Endothelial cell of umbilical vein (primary cell): Measurements from ENCODE around the gene LSG1. TPM values are rescaled to one million over a fixed set of nuclear protein-coding genes. Genes with fewer than 3 reads are reported as not detected.
A peak's percentile ranks its signal among the peaks of the same experiment; 100 is the strongest.

ENCODE experiments used
- BruUV-seq: library from RNA; stranded (reverse); fragments of 400-500 nt; replicated peaks from 2 replicates; lab custom pipeline; 2021; lab: Mats Ljungman, UMichigan
- CTCF ChIA-PET: fragments of 300-600, 350-600 bp; sonication (Branson Sonifier 250); formaldehyde crosslinking; loops from one replicate; lab custom pipeline; 2021; ENCODE audit warnings: antibody characterized with exemption, inconsistent platforms; lab: Charles Lee
- POLR2A ChIA-PET: fragments of 300-600, 350-600 bp; sonication (Branson Sonifier 250); formaldehyde crosslinking; loops from one replicate; lab custom pipeline; 2021; ENCODE audit warnings: antibody characterized with exemption, inconsistent platforms; lab: Charles Lee
- DNase-seq: peaks from one replicate; pipeline ENCODE4 v3.0.0-alpha.2; 2011; ENCODE audit warnings: low read depth, low spot score
- FAIRE-seq: peaks from 2 replicates; lab custom pipeline; 2011; peaks lifted over from hg19 to GRCh38; lab: Jason Lieb, UNC
- H2AFZ ChIP-seq: 2 replicates; pipeline ENCODE4 v1.6.0; 2012; ENCODE audit warnings: low read depth, low read length, control low read depth, inconsistent platforms
- H3K27ac ChIP-seq: 2 replicates; pipeline ENCODE4 v1.5.1; 2011; ENCODE audit warnings: low read depth, mild to moderate bottlenecking, control low read depth, low read length, moderate library complexity; ENCODE audit not compliant: insufficient read depth
- H3K27me3 ChIP-seq, 2 experiments: 2 replicates each; pipeline versions ENCODE4 v1.6.0 to v1.6.1; 2011; ENCODE audit warnings: low read length in 2 of 2, mixed read lengths in 1 of 2; ENCODE audit not compliant: control insufficient read depth in 2 of 2, insufficient read depth in 2 of 2
- H3K36me3 ChIP-seq, 2 experiments: 2 replicates in 1 of 2; 3 replicates in 1 of 2; pipeline ENCODE4 v1.5.1; 2011; ENCODE audit warnings: low read length in 2 of 2, mild to moderate bottlenecking in 1 of 2, moderate library complexity in 1 of 2; ENCODE audit not compliant: control insufficient read depth in 2 of 2, insufficient read depth in 2 of 2; ENCODE audit errors: extremely low read depth in 1 of 2
- H3K4me1 ChIP-seq: 3 replicates; pipeline ENCODE4 v1.5.1; 2011; ENCODE audit warnings: mild to moderate bottlenecking, low read length; ENCODE audit not compliant: control insufficient read depth, insufficient read depth; ENCODE audit errors: extremely low read depth
- H3K4me2 ChIP-seq: 2 replicates; pipeline ENCODE4 v1.6.1; 2011; ENCODE audit warnings: low read length, control low read depth, mixed read lengths; ENCODE audit not compliant: insufficient read depth
- H3K4me3 ChIP-seq, 3 experiments: fragments of 200-600 bp in 1 of 3; sonication (generic), shearing (Covaris generic) in 1 of 3; replicated peaks in 1 of 3; 2 replicates each; pipeline ENCODE4 v1.5.1; 2011 to 2016; ENCODE audit warnings: control low read depth in 3 of 3, low read length in 3 of 3, mild to moderate bottlenecking in 2 of 3, inconsistent platforms in 1 of 3, low read depth in 1 of 3, moderate library complexity in 1 of 3; ENCODE audit not compliant: insufficient read depth in 1 of 3
- H3K79me2 ChIP-seq: 2 replicates; pipeline ENCODE4 v1.6.0; 2012; ENCODE audit warnings: low read length, inconsistent platforms; ENCODE audit not compliant: control insufficient read depth, insufficient read depth
- H3K9ac ChIP-seq: replicated peaks from 2 replicates; pipeline ENCODE3; 2011; ENCODE audit warnings: low read length, control low read depth; ENCODE audit not compliant: insufficient read depth; ENCODE audit errors: extremely low read depth
- H3K9me1 ChIP-seq: replicated peaks from 3 replicates; pipeline ENCODE4 v1.6.0; 2011; ENCODE audit warnings: mild to moderate bottlenecking, low read length; ENCODE audit not compliant: control insufficient read depth, insufficient read depth; ENCODE audit errors: extremely low read depth
- H3K9me3 ChIP-seq: replicated peaks from 2 replicates; pipeline ENCODE4 v1.5.1; 2012; ENCODE audit warnings: low read length, inconsistent platforms; ENCODE audit not compliant: control insufficient read depth, insufficient read depth
- H4K20me1 ChIP-seq: replicated peaks from 2 replicates; pipeline ENCODE3; 2011; ENCODE audit warnings: mild to moderate bottlenecking, low read length; ENCODE audit not compliant: control insufficient read depth, insufficient read depth; ENCODE audit errors: extremely low read depth
- CTCF ChIP-seq, 2 donors: IDR thresholded peaks; 1 replicate in 1 of 2; 2 replicates in 1 of 2; pipeline ENCODE4 v1.5.1; 2011; ENCODE audit warnings: low read length in 2 of 2, mild to moderate bottlenecking in 2 of 2, moderate library complexity in 2 of 2, control low read depth in 1 of 2, inconsistent platforms in 1 of 2, low read depth in 1 of 2; ENCODE audit not compliant: insufficient read depth in 1 of 2; ENCODE audit errors: extremely low read depth in 1 of 2
- EZH2 ChIP-seq: IDR thresholded peaks from 2 replicates; pipeline ENCODE4 v1.6.1; 2012; ENCODE audit warnings: borderline replicate concordance, low read depth, mild to moderate bottlenecking, moderate library complexity, low read length, inconsistent platforms; ENCODE audit not compliant: severe bottlenecking
- FOS ChIP-seq: IDR thresholded peaks from 2 replicates; pipeline ENCODE4 v1.6.1; 2011; ENCODE audit warnings: mild to moderate bottlenecking, low read length, moderate library complexity, borderline replicate concordance; ENCODE audit not compliant: insufficient read depth
- GATA2 ChIP-seq: IDR thresholded peaks from 2 replicates; pipeline ENCODE4 v1.7.0; 2011; ENCODE audit warnings: low read depth, mild to moderate bottlenecking, moderate library complexity, mixed read lengths, low read length; ENCODE audit not compliant: insufficient read length, insufficient read depth
- JUN ChIP-seq: IDR thresholded peaks from 2 replicates; pipeline ENCODE4 v1.6.1; 2011; ENCODE audit warnings: borderline replicate concordance, low read depth; ENCODE audit not compliant: insufficient read length, insufficient read depth
- MAX ChIP-seq: IDR thresholded peaks from 2 replicates; pipeline ENCODE4 v1.6.1; 2011; ENCODE audit not compliant: insufficient read depth, insufficient read length
- MYC ChIP-seq: IDR thresholded peaks from one replicate; pipeline ENCODE4 v1.6.1; 2011; ENCODE audit warnings: mild to moderate bottlenecking, low read depth, low read length
- POLR2A ChIP-seq: IDR thresholded peaks from 2 replicates; pipeline ENCODE4 v1.6.1; 2012; ENCODE audit warnings: low read depth, mild to moderate bottlenecking, control low read depth, low read length
- POLR2AphosphoS5 ChIP-seq: IDR thresholded peaks from 2 replicates; pipeline ENCODE4 v1.6.1; 2012; ENCODE audit warnings: low read depth, mild to moderate bottlenecking, control low read depth, low read length, moderate library complexity; ENCODE audit not compliant: insufficient read depth
- dilution Hi-C: fragments of 300-500 bp; cut with MboI; formaldehyde crosslinking; loops from one replicate; pipeline ENCODE4 v1.15.0; 2019; ENCODE audit warnings: low sequenced_read_pairs; ENCODE audit not compliant: extremely low pct_ligation_motif_present
- intact Hi-C: fragments of 100-400 bp; cut with micrococcal nuclease; formaldehyde crosslinking; loops from one replicate; pipeline ENCODE4 v1.10.0; 2022
- polyA plus RNA-seq, 4 experiments: library from polyadenylated mRNA; depleted of rRNA in 3 of 4; stranded (reverse) in 3 of 4; unstranded in 1 of 4; fragments of >200 nt; gene quantifications; 2 replicates each; pipeline versions ENCODE4 v1.2.1 to v1.2.3, GENCODE V29; 2011 to 2012; ENCODE audit warnings: missing spikeins in 1 of 4
- total RNA-seq: library from RNA; stranded (reverse); gene quantifications from 2 replicates; pipeline ENCODE4 v1.2.3, GENCODE V29; 2021

The LSG1 gene
- total and polyA plus RNA-seq, 2 donors (not counting 3 experiments of a cell fraction or from before 2014, with no cell fraction given) = 50.0 to 52.7 TPM

GRCh38 chr3:194609601-194610000 is 62.4 kb downstream of the LSG1 start:
- H3K79me2 ChIP-seq = no peaks in the 10 kb centered on the region
- no peaks in the 10 kb centered on the region for H4K20me1 ChIP-seq
- peaks cover 5 to 22% of the 10 kb centered on the region in 2 experiments for H3K36me3 ChIP-seq
- DNase-seq (no peak), FAIRE-seq (no peak)
- no peak overlapping the region for H3K4me3 ChIP-seq
- no peaks in the 10 kb centered on the region for H3K9me3 ChIP-seq
- H3K27me3 ChIP-seq = no peaks in the 10 kb centered on the region
- H3K9ac ChIP-seq = no peak overlapping the region
- no peaks in the 10 kb centered on the region for H3K4me1 ChIP-seq
- dilution Hi-C loops (no loop called here), intact Hi-C loops (no loop called here)
- ChIA-PET POLR2A (no interaction called here), CTCF (interaction anchor here (1.0 to 1.9 kb wide), 2 partner anchors 10 to 15 kb away, joined by 3 to 8 read pairs; no protein-coding TSS in a partner anchor)
- H2AFZ ChIP-seq = no peak overlapping the region
- no TSS peak for BruUV-seq
- H3K4me2 ChIP-seq = no peak overlapping the region
- H3K9me1 ChIP-seq = no peaks in the 10 kb centered on the region
- TF ChIP-seq POLR2A (peak; percentile 34), JUN (no peak)
- H3K27ac ChIP-seq = no peak overlapping the region

GRCh38 chr3:194608981-194609380 is 63.0 kb downstream of the LSG1 start:
- no peaks in the 10 kb centered on the region for H3K9me1 ChIP-seq
- peaks cover 6 to 27% of the 10 kb centered on the region in 2 experiments for H3K36me3 ChIP-seq
- no peak overlapping the region for H3K27ac ChIP-seq
- ChIA-PET CTCF (interaction anchor here (0.6 to 1.5 kb wide), 4 partner anchors 10 to 137 kb away, joined by 3 to 10 read pairs (median 3); no protein-coding TSS in a partner anchor), POLR2A (no interaction called here)
- no peak overlapping the region for H3K9ac ChIP-seq
- dilution Hi-C loops = no loop called here
- H3K79me2 ChIP-seq = no peaks in the 10 kb centered on the region
- H3K4me1 ChIP-seq = no peaks in the 10 kb centered on the region
- H3K27me3 ChIP-seq = no peaks in the 10 kb centered on the region
- no peak overlapping the region for H2AFZ ChIP-seq
- intact Hi-C loops = no loop called here
- TF ChIP-seq POLR2AphosphoS5 (no peak), POLR2A (no peak), JUN (no peak), FOS (no peak), CTCF (IDR thresholded peaks at IDR 0.05; ENCODE audit: extremely low read depth in 1 of 2, insufficient read depth in 1 of 2, low read depth in 1 of 2, low read length in 2 of 2) (no peak), GATA2 (no peak), MAX (no peak), EZH2 (no peak), MYC (no peak)
- H3K9me3 ChIP-seq = no peaks in the 10 kb centered on the region
- no peak for DNase-seq
- H3K4me2 ChIP-seq = no peak overlapping the region
- no peak overlapping the region for H3K4me3 ChIP-seq
- BruUV-seq = no TSS peak
- no peak for FAIRE-seq
- H4K20me1 ChIP-seq = no peaks in the 10 kb centered on the region
